Esophagus mucosa (tissue), 1 donor: ENCODE data around the gene NOC2L. TPM values are rescaled to one million over a fixed set of nuclear protein-coding genes. Genes with fewer than 3 reads are reported as not detected.
"Not testable (repeated sequence)": the region's sequence is repeated elsewhere in the genome, so short reads cannot be mapped to it uniquely, and the experiment has no call there.

Experiments used
- ATAC-seq: fragments of 200-7000 bp; cut with Tn5 transposase; one replicate; pipeline ENCODE4 v1.9.1; 2020
- total RNA-seq: library from RNA; stranded (reverse); gene quantifications from one replicate; pipeline ENCODE4 v1.2.4, GENCODE V29; 2023
- donor health status: DM: yes; HTN: yes; CAD: no.

NOC2L gene
- 68.1 TPM for total RNA-seq

GRCh38 chr1:958823-959730 lies at the start of gene NOC2L:
Gene NOC2L, minus strand, starts transcription at chr1:959256. Its CDS starts 16 bp downstream, at chr1:959240.
- ATAC-seq: peak; percentile 88

GRCh38 chr1:1006305-1007159 lies 47.5 kb upstream of the NOC2L start:
- peak; percentile 74 for ATAC-seq

GRCh38 chr1:1005774-1006304 lies 46.8 kb upstream of the NOC2L start:
- ATAC-seq: no peak

GRCh38 chr1:1004780-1005697 lies 46.0 kb upstream of the NOC2L start:
- no peak for ATAC-seq

- ATAC-seq: no peak
These were observed 45.3 kb upstream of the NOC2L start for GRCh38 chr1:1004420-1004779.

- ATAC-seq: no peak
These were observed 44.8 kb upstream of the NOC2L start for GRCh38 chr1:1003618-1004419.

- ATAC-seq: no peak
These were observed 42.2 kb upstream of the NOC2L start for GRCh38 chr1:1001057-1001783.

GRCh38 chr1:1000357-1001056 lies 41.5 kb upstream of the NOC2L start:
- ATAC-seq: peak; percentile 50

- peak; percentile 72 for ATAC-seq
These were observed 40.8 kb upstream of the NOC2L start, which contains the start of gene HES4 for GRCh38 chr1:999725-1000356. Gene HES4, minus strand, starts transcription at chr1:1000097. Its CDS starts 124 bp downstream, at chr1:999973.

GRCh38 chr1:998995-999724 lies 40.1 kb upstream of the NOC2L start:
- ATAC-seq: no peak

- no peak for ATAC-seq
These were observed 39.6 kb upstream of the NOC2L start for GRCh38 chr1:998745-998994.

- ATAC-seq: no peak
These were observed 39.1 kb upstream of the NOC2L start for GRCh38 chr1:997993-998744.

- ATAC-seq: no peak
These were observed 38.6 kb upstream of the NOC2L start for GRCh38 chr1:997713-997992.

- no peak for ATAC-seq
These were observed 38.0 kb upstream of the NOC2L start for GRCh38 chr1:996851-997712.

GRCh38 chr1:995665-996633 lies 36.9 kb upstream of the NOC2L start:
- ATAC-seq: no peak

- not testable (repeated sequence) for ATAC-seq
These were observed 35.5 kb upstream of the NOC2L start for GRCh38 chr1:994546-994945.
